ENCODE results near the gene ITSN1.
"Not testable (repeated sequence)": the region's sequence is repeated elsewhere in the genome, so short reads cannot be mapped to it uniquely, and the experiment has no call there.

ITSN1 gene

GRCh38 chr21:33901412-33902288, 259.3 kb downstream of the ITSN1 start:
- peak; percentile 27 to 32 (median 28) for DNase-seq

- no peak for DNase-seq
These were observed 260.0 kb downstream of the ITSN1 start for GRCh38 chr21:33902349-33902748.

DNA sequence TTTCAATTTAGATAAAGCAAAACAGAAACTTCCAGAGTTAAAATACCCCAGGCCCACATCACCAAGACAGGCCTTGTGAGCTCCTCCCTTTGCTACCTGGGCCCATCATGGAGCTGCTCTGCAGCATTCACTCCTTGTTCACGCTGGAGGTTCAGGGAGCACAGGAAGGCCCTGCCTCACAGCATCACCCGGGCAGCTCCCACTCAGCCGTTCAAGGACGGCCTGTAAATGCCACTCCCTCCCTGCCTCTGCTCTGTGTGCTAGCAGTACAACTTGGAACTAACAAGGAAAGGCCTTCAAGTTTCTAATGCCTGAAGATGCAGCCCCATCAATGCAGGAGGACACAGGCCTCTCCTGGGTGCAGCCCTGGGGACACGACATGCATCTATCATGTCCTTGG, 261.7 kb downstream of the ITSN1 start:
- no peak for DNase-seq

GRCh38 chr21:33908760-33909159, 266.5 kb downstream of the ITSN1 start:
- DNase-seq = no peak

DNA sequence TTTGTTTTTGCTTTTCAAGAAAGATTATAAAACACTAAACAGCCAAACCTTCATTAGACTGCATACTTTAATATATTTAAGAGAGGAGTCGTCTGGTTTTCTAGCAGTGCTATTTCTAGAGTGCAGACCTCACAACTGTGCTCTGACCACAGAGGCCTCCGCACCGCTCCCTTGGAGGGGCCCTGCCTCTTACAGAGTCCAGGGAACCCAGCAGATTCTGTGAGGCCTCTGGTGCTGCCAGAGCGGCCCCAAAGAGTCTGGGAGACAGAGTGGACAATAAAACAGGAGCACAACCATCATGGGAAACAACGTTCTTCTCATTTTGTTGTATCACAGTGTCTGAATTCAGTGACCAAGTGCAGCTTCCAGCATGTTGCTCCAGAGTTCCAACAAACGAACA, 267.5 kb downstream of the ITSN1 start:
- DNase-seq = no peak

- DNase-seq = no peak
These were observed 271.9 kb downstream of the ITSN1 start for GRCh38 chr21:33914188-33914587.

DNA sequence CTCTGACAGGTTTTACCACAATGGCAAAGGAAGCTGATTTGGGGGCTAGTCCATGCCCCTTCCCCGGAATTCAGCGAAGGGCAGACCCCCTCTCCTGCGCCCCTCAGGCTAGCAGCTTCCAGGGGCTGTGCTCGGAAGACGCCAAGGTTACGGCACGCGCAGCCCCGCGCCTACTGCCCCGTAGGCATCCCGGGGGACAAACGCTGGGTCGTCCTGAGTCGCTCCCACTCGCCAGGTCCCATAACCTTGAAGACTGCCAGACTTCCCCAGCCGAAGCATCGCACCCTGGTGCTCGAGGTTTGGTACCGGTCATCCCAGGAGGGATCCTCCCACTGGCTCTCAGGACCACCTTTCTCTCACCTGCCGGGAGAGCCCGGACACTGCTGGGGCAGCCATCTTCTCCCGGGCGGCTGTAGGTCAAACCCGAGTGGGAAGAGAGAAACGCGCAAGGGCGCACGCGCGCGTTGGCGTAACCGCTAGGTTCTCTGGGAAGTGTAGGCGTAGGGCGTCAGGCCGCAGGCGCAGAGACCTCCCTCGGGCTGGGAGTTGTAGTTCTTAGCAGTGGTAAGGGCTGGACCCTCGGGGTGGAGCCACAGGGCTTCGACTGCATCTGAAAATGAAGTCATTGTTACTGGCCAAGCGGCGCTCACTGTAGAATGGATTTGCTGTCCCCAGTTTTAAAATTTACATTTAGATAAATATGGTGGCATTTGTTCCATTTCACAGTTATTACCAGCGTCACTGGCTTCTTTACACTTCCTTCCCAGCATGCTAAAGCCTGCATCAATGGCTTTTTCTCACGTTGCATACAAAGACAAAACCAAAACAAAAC, 273.3 kb downstream of the ITSN1 start, which contains the start of gene ATP5PO:
Gene ATP5PO (minus strand): TSS at position 437 of the 832 bp plus-strand sequence. CDS start 41 bp downstream, at position 396.
- peak; percentile 99 for DNase-seq

DNA sequence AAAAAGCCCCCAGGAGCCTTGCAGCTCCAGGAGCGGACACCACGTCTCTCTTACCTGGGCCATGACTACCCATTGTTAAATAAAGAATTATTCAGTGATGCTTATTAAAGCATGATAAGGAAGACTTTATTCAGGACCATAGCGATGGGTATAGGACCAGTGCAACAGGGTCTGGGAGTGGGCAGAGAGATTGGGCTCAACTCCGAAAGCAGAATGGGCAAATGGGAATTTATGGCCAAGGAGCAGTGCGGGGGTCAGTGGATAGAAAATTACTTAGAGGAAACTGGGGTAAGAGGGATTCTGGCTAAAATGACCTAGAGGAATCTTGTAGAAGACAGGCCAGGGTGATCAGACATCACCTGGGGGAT, 273.9 kb downstream of the ITSN1 start:
- DNase-seq = no peak

- no peak for DNase-seq
These were observed 275.1 kb downstream of the ITSN1 start for GRCh38 chr21:33917421-33917820.

- DNase-seq = peak; percentile 86 to 95 (median 92)
These were observed 281.9 kb downstream of the ITSN1 start for GRCh38 chr21:33924079-33924765.

- no peak for DNase-seq
These were observed 282.4 kb downstream of the ITSN1 start for GRCh38 chr21:33924766-33925100.

DNA sequence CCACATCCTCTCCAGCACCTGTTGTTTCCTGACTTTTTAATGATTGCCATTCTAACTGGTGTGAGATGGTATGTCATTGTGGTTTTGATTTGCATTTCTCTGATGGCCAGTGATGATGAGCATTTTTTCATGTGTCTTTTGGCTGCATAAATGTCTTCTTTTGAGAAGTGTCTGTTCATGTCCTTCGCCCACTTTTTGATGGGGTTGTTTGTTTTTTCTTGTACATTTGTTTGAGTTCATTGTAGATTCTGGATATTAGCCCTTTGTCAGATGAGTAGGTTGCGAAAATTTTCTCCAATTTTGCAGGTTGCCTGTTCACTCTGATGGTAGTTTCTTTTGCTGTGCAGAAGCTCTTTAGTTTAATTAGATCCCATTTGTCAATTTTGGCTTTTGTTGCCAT, 283.9 kb downstream of the ITSN1 start:
- not testable (repeated sequence) for DNase-seq

DNA sequence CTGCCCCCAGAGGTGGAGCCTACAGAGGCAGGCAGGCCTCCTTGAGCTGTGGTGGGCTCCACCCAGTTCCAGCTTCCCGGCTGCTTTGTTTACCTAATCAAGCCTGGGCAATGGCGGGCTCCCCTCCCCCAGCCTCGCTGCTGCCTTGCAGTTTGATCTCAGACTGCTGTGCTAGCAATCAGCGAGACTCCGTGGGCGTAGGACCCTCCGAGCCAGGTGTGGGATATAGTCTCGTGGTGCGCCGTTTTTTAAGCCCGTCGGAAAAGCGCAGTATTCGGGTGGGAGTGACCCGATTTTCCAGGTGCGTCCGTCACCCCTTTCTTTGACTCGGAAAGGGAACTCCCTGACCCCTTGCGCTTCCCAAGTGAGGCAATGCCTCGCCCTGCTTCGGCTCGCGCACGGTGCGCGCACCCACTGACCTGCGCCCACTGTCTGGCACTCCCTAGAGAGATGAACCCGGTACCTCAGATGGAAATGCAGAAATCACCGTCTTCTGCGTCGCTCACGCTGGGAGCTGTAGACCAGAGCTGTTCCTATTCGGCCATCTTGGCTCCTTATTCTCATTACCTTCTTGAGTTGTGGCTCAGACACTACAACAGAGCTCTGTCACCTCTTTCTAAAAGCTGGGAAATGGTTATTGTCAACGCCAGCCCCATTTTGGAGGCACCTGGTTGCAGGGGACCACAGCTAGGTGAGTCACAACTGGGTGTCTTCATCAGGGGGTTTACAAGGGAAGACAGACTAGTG, 288.9 kb downstream of the ITSN1 start:
- DNase-seq = peak in 1 of 3 donors; percentile 31

- peak; percentile 67 to 78 (median 67) for DNase-seq
These were observed 289.6 kb downstream of the ITSN1 start for GRCh38 chr21:33931799-33932390.

GRCh38 chr21:33932731-33933130, 290.4 kb downstream of the ITSN1 start:
- DNase-seq = no peak

DNA sequence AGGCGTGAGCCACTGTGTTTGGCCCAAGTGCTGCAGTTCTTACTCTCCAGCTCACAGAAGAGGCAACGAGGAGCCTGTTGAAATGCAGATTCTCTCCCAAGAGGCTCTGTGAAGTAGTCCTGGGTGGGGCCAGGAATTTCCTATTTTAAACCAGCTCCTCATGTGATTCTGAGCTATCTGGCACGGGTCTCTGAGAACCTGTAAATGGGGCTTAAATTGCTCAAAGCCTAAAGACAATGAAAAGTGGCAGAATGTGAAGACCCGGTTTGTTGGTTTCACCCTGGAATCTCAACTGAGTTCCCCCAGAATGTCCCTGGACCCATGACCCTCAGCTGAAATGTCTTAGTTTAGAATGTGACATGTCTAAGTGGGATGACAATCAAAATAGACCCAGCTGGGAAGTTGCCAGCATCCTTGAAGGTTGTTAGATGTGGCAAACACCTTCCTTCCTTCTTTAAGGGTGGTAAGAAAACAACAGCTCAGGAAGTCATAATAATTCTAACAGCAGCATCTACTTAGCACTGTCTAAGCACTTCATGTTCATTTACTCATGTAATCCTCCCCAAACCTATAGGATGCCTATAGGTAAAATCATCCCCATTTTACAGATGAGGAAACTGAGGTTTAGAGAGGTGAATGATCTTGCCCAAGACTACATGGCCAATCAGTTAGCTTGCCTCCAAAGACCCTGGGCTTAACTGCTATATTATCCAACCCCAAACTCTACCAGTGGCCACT, 294.2 kb downstream of the ITSN1 start:
- peak; percentile 87 to 94 (median 89) for DNase-seq

- no peak for DNase-seq
These were observed 294.8 kb downstream of the ITSN1 start for GRCh38 chr21:33937146-33937545.

GRCh38 chr21:33937931-33938339, 295.6 kb downstream of the ITSN1 start:
- peak; percentile 65 to 89 (median 81) for DNase-seq

- DNase-seq = no peak
These were observed 296.1 kb downstream of the ITSN1 start for GRCh38 chr21:33938381-33938780.

DNA sequence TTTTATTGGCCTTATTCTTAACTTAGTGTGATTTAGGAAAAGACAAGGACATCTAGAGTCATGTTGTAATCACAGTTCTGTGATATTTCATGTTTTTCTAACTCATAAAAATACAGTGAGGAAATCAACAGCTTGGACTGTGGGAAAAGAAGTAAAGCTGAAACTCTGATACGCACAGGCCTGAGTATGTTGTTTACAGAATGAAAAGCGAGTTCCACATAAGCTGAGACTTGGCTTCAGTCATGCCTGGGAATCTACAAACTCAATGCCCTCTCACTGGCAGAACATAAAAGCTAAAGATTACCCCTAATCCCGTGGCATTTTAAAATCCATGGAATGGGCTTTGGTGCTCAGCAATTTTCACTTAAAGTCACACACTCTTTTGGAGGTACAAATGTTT, 296.9 kb downstream of the ITSN1 start:
- no peak for DNase-seq

DNA sequence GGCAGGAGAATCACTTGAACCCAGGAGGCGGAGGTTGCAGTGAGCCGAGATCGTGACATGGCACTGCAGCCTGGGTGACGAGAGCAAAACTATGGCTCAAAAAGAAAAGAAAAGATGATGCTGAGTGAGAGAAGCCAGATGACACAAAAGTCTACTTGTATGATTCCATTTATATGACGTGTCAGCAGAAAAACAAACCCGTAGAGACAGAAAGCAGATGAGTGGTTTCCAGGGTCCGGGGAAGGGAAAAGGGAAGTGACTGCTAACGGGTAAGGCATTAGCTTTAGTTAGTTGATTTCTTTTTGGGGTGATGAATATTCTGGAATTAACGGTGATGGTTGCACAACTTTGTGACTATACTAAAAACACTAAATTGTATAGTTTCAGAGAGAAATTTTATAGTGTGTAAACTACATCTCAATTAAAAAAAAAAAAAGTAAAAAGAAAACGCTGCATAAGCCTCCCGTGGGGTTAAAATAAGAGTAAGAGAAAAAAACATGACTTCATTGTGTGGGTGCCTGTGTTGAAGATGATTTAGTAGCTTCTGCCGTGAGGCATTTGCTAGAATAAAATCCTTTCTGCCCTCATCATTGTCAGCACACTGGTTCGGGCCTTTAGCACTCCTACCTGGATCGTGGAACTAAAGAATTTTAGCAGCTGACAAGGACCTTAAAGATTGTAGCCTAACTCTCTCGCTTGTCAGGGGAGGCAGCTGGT, 298.0 kb downstream of the ITSN1 start:
- DNase-seq = peak; percentile 83 to 96 (median 92)
